IMR-90 (cell line): ENCODE measurements around the gene CD19. TPM values are rescaled to one million over a fixed set of nuclear protein-coding genes. Genes with fewer than 3 reads are reported as not detected.

Source experiments
- ATAC-seq: fragments of 200-7000 bp; cut with Tn5 transposase; 2 replicates; pipeline ENCODE4 v1.9.1; 2020; ENCODE audit warnings: low read depth, mild to moderate bottlenecking, moderate library complexity
- BruUV-seq: library from RNA; stranded (reverse); fragments of 400-500 nt; replicated peaks from 2 replicates; lab custom pipeline; 2021; lab: Mats Ljungman, UMichigan
- CTCF ChIA-PET: fragments of 300-600 bp; formaldehyde crosslinking; extraction: SDS; loops from one replicate; lab custom pipeline; 2021; ENCODE audit warnings: antibody characterized with exemption; lab: Yijun Ruan, JAX
- POLR2A ChIA-PET: fragments of 300-600 bp; sonication (Branson Sonifier 250); formaldehyde crosslinking; loops from one replicate; lab custom pipeline; 2022; ENCODE audit warnings: antibody characterized with exemption; ENCODE audit not compliant: unreplicated experiment; lab: Charles Lee
- DNase-seq: peaks from one replicate; pipeline ENCODE4 v3.0.0; 2013
- H2AFZ ChIP-seq: replicated peaks from 2 replicates; pipeline ENCODE3; 2013; ENCODE audit warnings: low read length, mild to moderate bottlenecking; ENCODE audit not compliant: poor library complexity
- H2AK5ac ChIP-seq: 2 replicates; pipeline ENCODE4 v1.6.1; 2013; ENCODE audit warnings: low read depth, low read length, inconsistent platforms
- H2AK9ac ChIP-seq: replicated peaks from 2 replicates; pipeline ENCODE3; 2013; ENCODE audit warnings: mild to moderate bottlenecking, low read depth, low read length, moderate library complexity; ENCODE audit not compliant: poor library complexity
- H2BK120ac ChIP-seq: 2 replicates; pipeline ENCODE4 v1.6.1; 2013; ENCODE audit warnings: low read depth, low read length, inconsistent platforms
- H2BK15ac ChIP-seq: 3 replicates; pipeline ENCODE4 v1.6.1; 2013; ENCODE audit warnings: low read depth, low read length, inconsistent platforms
- H2BK20ac ChIP-seq: 2 replicates; pipeline ENCODE4 v1.6.1; 2013; ENCODE audit warnings: low read depth, mild to moderate bottlenecking, inconsistent platforms, low read length, moderate library complexity
- H2BK5ac ChIP-seq: 2 replicates; pipeline ENCODE4 v1.6.1; 2013; ENCODE audit warnings: mild to moderate bottlenecking, low read depth, low read length, inconsistent platforms; ENCODE audit not compliant: poor library complexity, severe bottlenecking
- H3K14ac ChIP-seq: replicated peaks from 2 replicates; pipeline ENCODE4 v1.6.1; 2013; ENCODE audit warnings: low read depth, low read length, inconsistent platforms
- H3K18ac ChIP-seq: 2 replicates; pipeline ENCODE4 v1.6.1; 2013; ENCODE audit warnings: low read depth, low read length, control low read depth
- H3K23ac ChIP-seq: 2 replicates; pipeline ENCODE4 v1.6.1; 2013; ENCODE audit warnings: low read depth, low read length, inconsistent platforms
- H3K27ac ChIP-seq: 2 replicates; pipeline ENCODE4 v1.5.1; 2013; ENCODE audit warnings: mild to moderate bottlenecking, control low read depth, low read length; ENCODE audit not compliant: insufficient read depth
- H3K27me3 ChIP-seq: 2 replicates; pipeline ENCODE4 v1.6.1; 2013; ENCODE audit warnings: low read length; ENCODE audit not compliant: control insufficient read depth, insufficient read depth
- H3K36me3 ChIP-seq: 2 replicates; pipeline ENCODE4 v1.6.1; 2013; ENCODE audit warnings: low read length, mixed read lengths; ENCODE audit not compliant: control insufficient read depth, insufficient read depth
- H3K4ac ChIP-seq: 2 replicates; pipeline ENCODE4 v1.6.1; 2013; ENCODE audit warnings: low read depth, low read length, inconsistent platforms
- H3K4me1 ChIP-seq: 2 replicates; pipeline ENCODE4 v1.6.1; 2013; ENCODE audit warnings: low read length, mixed read lengths; ENCODE audit not compliant: control insufficient read depth, insufficient read depth
- H3K4me2 ChIP-seq: 2 replicates; pipeline ENCODE4 v1.6.1; 2013; ENCODE audit warnings: low read depth, mild to moderate bottlenecking, control low read depth, low read length, moderate library complexity
- H3K4me3 ChIP-seq: 2 replicates; pipeline ENCODE4 v1.5.1; 2013; ENCODE audit warnings: low read depth, mild to moderate bottlenecking, control low read depth, low read length, moderate library complexity; ENCODE audit not compliant: insufficient read depth
- H3K56ac ChIP-seq: 2 replicates; pipeline ENCODE4 v1.6.1; 2013; ENCODE audit warnings: low read length, inconsistent platforms; ENCODE audit not compliant: insufficient read depth; ENCODE audit errors: extremely low read depth
- H3K79me1 ChIP-seq, 2 experiments: 2 replicates each; pipeline ENCODE4 v1.6.1; 2013; ENCODE audit warnings: low read length in 2 of 2, inconsistent platforms in 1 of 2, low read depth in 1 of 2
- H3K9ac ChIP-seq: 2 replicates; pipeline ENCODE4 v1.6.1; 2013; ENCODE audit warnings: low read depth, low read length, control low read depth
- H3K9me1 ChIP-seq: 2 replicates; pipeline ENCODE4 v1.6.1; 2013; ENCODE audit warnings: low read length, inconsistent platforms; ENCODE audit not compliant: insufficient read depth
- H3K9me3 ChIP-seq: 2 replicates; pipeline ENCODE4 v1.6.1; 2013; ENCODE audit warnings: low read length; ENCODE audit not compliant: control insufficient read depth, insufficient read depth
- H4K20me1 ChIP-seq: 2 replicates; pipeline ENCODE4 v1.6.1; 2013; ENCODE audit warnings: low read length, inconsistent platforms; ENCODE audit not compliant: insufficient read depth
- H4K5ac ChIP-seq: 2 replicates; pipeline ENCODE4 v1.6.1; 2013; ENCODE audit warnings: mild to moderate bottlenecking, low read depth, low read length, control low read depth
- H4K8ac ChIP-seq, 2 experiments: 2 replicates each; pipeline ENCODE4 v1.6.1; 2013; ENCODE audit warnings: low read depth in 2 of 2, low read length in 2 of 2, control low read depth in 1 of 2, inconsistent platforms in 1 of 2
- H4K91ac ChIP-seq: 2 replicates; pipeline ENCODE4 v1.6.1; 2013; ENCODE audit warnings: low read depth, low read length, inconsistent platforms; ENCODE audit not compliant: insufficient read depth
- BHLHE40 ChIP-seq: fragments of 150-350 bp; IDR thresholded peaks from 2 replicates; pipeline ENCODE4 v1.6.1; 2016; ENCODE audit warnings: mild to moderate bottlenecking, low read depth, low read length
- CHD1 ChIP-seq: IDR thresholded peaks from 2 replicates; pipeline ENCODE4 v1.6.1; 2012; ENCODE audit warnings: low read depth, low read length, improper control_type of control experiment
- FOS ChIP-seq: fragments of 150-350 bp; IDR thresholded peaks from 2 replicates; pipeline ENCODE4 v1.6.1; 2016; ENCODE audit warnings: low read depth, low read length
- MAFK ChIP-seq: IDR thresholded peaks from 2 replicates; pipeline ENCODE4 v1.6.1; 2012; ENCODE audit warnings: low read depth, low read length, improper control_type of control experiment
- MAZ ChIP-seq: IDR thresholded peaks from 2 replicates; pipeline ENCODE4 v1.6.1; 2012; ENCODE audit warnings: low read depth, mild to moderate bottlenecking, low read length, improper control_type of control experiment, moderate library complexity, borderline replicate concordance
- MXI1 ChIP-seq: IDR thresholded peaks from 2 replicates; pipeline ENCODE4 v1.6.1; 2012; ENCODE audit warnings: low read depth, mild to moderate bottlenecking, low read length, moderate library complexity, borderline replicate concordance
- NFE2L2 ChIP-seq: fragments of 150-350 bp; IDR thresholded peaks from 2 replicates; pipeline ENCODE4 v1.6.1; 2016; ENCODE audit warnings: low read depth, mild to moderate bottlenecking, low read length
- POLR2A ChIP-seq: IDR thresholded peaks from 2 replicates; pipeline ENCODE4 v1.6.1; 2012; ENCODE audit warnings: mild to moderate bottlenecking, low read depth, low read length
- RAD21 ChIP-seq: IDR thresholded peaks from 2 replicates; pipeline ENCODE4 v1.6.1; 2012; ENCODE audit warnings: low read length, improper control_type of control experiment
- RCOR1 ChIP-seq: IDR thresholded peaks from 2 replicates; pipeline ENCODE4 v1.6.1; 2012; ENCODE audit warnings: mild to moderate bottlenecking, low read length, improper control_type of control experiment; ENCODE audit not compliant: insufficient replicate concordance
- RFX5 ChIP-seq: IDR thresholded peaks from 2 replicates; pipeline ENCODE4 v1.8.0; 2012; ENCODE audit warnings: low read depth, mild to moderate bottlenecking, low read length, moderate library complexity
- SMC3 ChIP-seq: fragments of 150-350 bp; IDR thresholded peaks from 2 replicates; pipeline ENCODE4 v1.6.1; 2016; ENCODE audit warnings: low read depth, mild to moderate bottlenecking, antibody characterized with exemption, low read length, moderate library complexity
- WGBS, 2 experiments: methylation state at CpG; one replicate each; pipeline versions ENCODE4 v1.1.5 to v1.1.7; 2013; ENCODE audit warnings: missing lambda C conversion rate in 2 of 2; ENCODE audit not compliant: insufficient read length in 1 of 2; ENCODE audit errors: extremely low coverage in 2 of 2; 5-methylcytosine and 5-hydroxymethylcytosine counted together
- dilution Hi-C: fragments of 300-500 bp; cut with HindIII; formaldehyde crosslinking; loops from one replicate; pipeline ENCODE4 v1.14.3; 2018; ENCODE audit warnings: low sequenced_read_pairs; ENCODE audit not compliant: unreplicated experiment
- in situ Hi-C: fragments of 300-500 bp; cut with MboI; formaldehyde crosslinking; loops from 3 replicates; pipeline ENCODE4 v1.14.3; 2019; ENCODE audit warnings: low sequenced_read_pairs, inconsistent platforms, mixed read lengths
- intact Hi-C: fragments of 100-400 bp; cut with micrococcal nuclease; formaldehyde crosslinking; loops from 2 replicates; pipeline ENCODE4 v1.10.0; 2022
- polyA plus RNA-seq, 3 experiments: library from polyadenylated mRNA; depleted of rRNA; stranded (reverse); fragments of >200 nt; gene quantifications; 2 replicates each; pipeline ENCODE4 v1.2.3, GENCODE V29; 2012; ENCODE audit warnings: low replicate concordance in 1 of 3
- total RNA-seq: library from RNA; depleted of rRNA; stranded (reverse); fragments of >200 nt; gene quantifications from 2 replicates; pipeline ENCODE4 v1.2.3, GENCODE V29; 2012
- TF ChIP-seq, protein P1 (sequence below): fragments of 150-350 bp; IDR thresholded peaks from 2 replicates; pipeline ENCODE4 v1.6.1; 2016; ENCODE audit warnings: low read depth, mild to moderate bottlenecking, low read length, moderate library complexity, borderline replicate concordance
- TF ChIP-seq, protein P2 (sequence below): conservative IDR thresholded peaks from 2 replicates; pipeline ENCODE4 v1.5.1; 2012; ENCODE audit warnings: mild to moderate bottlenecking, low read depth, low read length, improper control_type of control experiment
- TF ChIP-seq, protein P3 (sequence below): fragments of 150-350 bp; IDR thresholded peaks from 2 replicates; pipeline ENCODE4 v1.6.1; 2017; ENCODE audit warnings: mild to moderate bottlenecking, antibody characterized with exemption, low read length, low read depth

The CD19 gene
- total and polyA plus RNA-seq, 2 of the 4 experiments (the other 2 are of a cell fraction): not detected

DNA sequence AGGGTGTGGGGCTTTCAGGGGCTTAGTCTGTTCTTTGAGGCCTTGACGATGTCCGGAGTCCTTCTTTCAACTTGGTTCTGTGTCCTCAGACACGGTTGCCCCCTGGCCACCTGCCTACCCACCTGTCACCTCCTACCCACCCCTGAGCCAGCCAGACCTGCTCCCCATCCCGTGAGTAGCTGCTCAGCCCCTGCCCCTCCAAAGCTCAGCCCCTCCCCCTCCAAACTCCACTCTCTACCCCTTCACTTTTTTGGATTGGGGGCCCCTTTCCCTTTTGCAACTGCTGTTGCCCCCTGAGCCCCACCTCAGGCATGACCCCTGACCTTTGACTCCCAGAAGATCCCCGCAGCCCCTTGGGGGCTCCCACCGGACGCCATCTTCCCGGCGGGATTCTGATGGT is 54.3 kb downstream of the CD19 start:
- no TSS peak for BruUV-seq
- Histone ChIP-seq H2BK120ac (no peak overlapping the region), H2BK15ac (no peak overlapping the region), H4K91ac (no peak overlapping the region), H3K27me3 (no peaks in the 10 kb centered on the region), H3K4ac (no peak overlapping the region), H3K4me1 (no peaks in the 10 kb centered on the region), H3K56ac (no peak overlapping the region), H3K23ac (no peak overlapping the region), H2AK9ac (no peak overlapping the region), H2BK5ac (no peak overlapping the region), H3K27ac (no peak overlapping the region), H2AFZ (no peak overlapping the region), H4K20me1 (no peaks in the 10 kb centered on the region), H2BK20ac (no peak overlapping the region), H3K4me2 (no peak overlapping the region), H3K4me3 (no peak overlapping the region), H3K18ac (no peak overlapping the region), H3K9ac (no peak overlapping the region), H3K79me1 (peaks cover 0 to 11% of the 10 kb centered on the region in 2 experiments; a peak in 1 of 4 replicates), H4K5ac (no peak overlapping the region), H3K9me1 (no peaks in the 10 kb centered on the region), H2AK5ac (no peak overlapping the region), H3K14ac (no peak overlapping the region), H3K9me3 (peaks cover 5% of the 10 kb centered on the region), H4K8ac (no peak overlapping the region), H3K36me3 (peaks cover 65% of the 10 kb centered on the region)
- dilution Hi-C loops: no loop called here
- in situ Hi-C loops: no loop called here
- TF ChIP-seq, protein P1, sequence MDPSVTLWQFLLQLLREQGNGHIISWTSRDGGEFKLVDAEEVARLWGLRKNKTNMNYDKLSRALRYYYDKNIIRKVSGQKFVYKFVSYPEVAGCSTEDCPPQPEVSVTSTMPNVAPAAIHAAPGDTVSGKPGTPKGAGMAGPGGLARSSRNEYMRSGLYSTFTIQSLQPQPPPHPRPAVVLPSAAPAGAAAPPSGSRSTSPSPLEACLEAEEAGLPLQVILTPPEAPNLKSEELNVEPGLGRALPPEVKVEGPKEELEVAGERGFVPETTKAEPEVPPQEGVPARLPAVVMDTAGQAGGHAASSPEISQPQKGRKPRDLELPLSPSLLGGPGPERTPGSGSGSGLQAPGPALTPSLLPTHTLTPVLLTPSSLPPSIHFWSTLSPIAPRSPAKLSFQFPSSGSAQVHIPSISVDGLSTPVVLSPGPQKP: no peak
- no peak for TF ChIP-seq RAD21
- TF ChIP-seq POLR2A: no peak
- no peak for TF ChIP-seq FOS
- TF ChIP-seq, protein P2, sequence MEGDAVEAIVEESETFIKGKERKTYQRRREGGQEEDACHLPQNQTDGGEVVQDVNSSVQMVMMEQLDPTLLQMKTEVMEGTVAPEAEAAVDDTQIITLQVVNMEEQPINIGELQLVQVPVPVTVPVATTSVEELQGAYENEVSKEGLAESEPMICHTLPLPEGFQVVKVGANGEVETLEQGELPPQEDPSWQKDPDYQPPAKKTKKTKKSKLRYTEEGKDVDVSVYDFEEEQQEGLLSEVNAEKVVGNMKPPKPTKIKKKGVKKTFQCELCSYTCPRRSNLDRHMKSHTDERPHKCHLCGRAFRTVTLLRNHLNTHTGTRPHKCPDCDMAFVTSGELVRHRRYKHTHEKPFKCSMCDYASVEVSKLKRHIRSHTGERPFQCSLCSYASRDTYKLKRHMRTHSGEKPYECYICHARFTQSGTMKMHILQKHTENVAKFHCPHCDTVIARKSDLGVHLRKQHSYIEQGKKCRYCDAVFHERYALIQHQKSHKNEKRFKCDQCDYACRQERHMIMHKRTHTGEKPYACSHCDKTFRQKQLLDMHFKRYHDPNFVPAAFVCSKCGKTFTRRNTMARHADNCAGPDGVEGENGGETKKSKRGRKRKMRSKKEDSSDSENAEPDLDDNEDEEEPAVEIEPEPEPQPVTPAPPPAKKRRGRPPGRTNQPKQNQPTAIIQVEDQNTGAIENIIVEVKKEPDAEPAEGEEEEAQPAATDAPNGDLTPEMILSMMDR: no peak
- no peak for TF ChIP-seq MAZ
- TF ChIP-seq CHD1: no peak
- no peak for TF ChIP-seq SMC3
- TF ChIP-seq NFE2L2: no peak
- TF ChIP-seq MXI1: no peak
- no peak for TF ChIP-seq MAFK
- TF ChIP-seq BHLHE40: no peak
- TF ChIP-seq RCOR1: no peak
- TF ChIP-seq, protein P3, sequence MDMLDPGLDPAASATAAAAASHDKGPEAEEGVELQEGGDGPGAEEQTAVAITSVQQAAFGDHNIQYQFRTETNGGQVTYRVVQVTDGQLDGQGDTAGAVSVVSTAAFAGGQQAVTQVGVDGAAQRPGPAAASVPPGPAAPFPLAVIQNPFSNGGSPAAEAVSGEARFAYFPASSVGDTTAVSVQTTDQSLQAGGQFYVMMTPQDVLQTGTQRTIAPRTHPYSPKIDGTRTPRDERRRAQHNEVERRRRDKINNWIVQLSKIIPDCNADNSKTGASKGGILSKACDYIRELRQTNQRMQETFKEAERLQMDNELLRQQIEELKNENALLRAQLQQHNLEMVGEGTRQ: no peak
- TF ChIP-seq RFX5: no peak
- CTCF ChIA-PET: interaction anchor here (0.6 kb wide), 1 partner anchor 38 kb away, joined by 4 read pairs; no protein-coding TSS in a partner anchor
- no CpG with 5 or more reads among the region's 9 CpGs for WGBS, 2 experiments
- no peak for ATAC-seq
- POLR2A ChIA-PET: no interaction called here
- intact Hi-C loops: no loop called here
- DNase-seq: no peak
